GM18861 (cell line): ENCODE measurements around the gene ITGA8.
"Not testable (repeated sequence)": the region's sequence is repeated elsewhere in the genome, so short reads cannot be mapped to it uniquely, and the experiment has no call there.

ENCODE experiments used
- ATAC-seq: cut with Tn5 transposase; IDR thresholded peaks from one replicate; pipeline ENCODE4 v1.9.1; 2021; ENCODE audit not compliant: unreplicated experiment

ITGA8 gene

DNA sequence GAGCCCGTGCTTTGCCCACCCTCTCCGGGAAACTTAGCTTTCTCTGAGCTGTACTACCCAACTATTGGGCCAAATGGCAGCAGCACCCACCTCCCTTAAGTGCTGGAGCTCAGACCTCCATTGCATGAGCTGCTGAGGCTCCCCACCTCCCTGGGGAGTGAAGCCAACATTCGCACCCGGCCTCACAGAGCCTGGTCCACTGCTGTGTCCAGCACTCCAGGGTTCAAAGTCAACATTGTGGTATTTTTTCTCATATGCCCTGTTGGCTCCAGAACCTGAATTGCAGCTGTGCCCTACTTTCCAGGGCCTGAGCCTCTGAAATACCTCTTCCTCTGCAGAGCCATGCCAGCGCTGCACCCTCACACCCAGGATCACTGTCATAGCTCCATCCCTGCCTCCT, 29.7 kb downstream of the ITGA8 start:
- ATAC-seq, result no peak

DNA sequence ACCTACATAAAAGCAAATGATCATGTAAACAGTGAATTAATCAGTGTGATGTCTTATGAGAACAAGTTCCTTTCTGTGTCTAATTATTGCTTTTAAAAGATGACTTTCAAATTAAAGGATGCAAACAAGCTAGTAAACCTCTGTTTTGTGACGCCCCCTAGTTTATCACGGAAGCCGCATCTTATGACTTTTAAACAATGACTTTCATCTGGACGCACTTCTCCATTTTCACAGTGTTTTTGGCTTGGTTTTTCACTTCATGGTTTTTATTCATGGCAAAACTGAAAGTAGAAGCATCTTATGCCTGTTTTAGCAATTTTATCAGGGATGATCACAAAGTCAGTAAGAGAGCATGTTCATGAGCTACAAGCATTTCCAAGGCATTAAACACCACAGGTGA, 35.0 kb downstream of the ITGA8 start:
- ATAC-seq, result no peak

DNA sequence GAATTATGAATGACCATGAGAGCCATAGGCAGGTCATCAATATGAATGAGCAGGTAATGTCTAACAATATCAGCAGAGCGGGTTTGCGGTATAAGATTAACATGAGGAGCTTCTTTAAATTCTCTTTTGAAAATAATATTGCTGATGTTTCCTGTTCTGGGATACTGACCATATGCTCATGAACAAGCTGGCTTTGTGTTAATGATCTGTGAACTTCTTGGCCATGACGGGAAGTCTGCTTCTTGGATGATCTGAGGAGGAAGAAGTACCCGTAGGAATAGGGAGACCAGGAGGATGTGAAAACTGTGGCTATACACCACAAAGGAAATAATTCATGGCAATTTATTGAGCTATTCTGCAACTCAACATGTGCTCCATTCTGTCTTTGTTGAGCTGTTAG, 38.6 kb downstream of the ITGA8 start:
- ATAC-seq, result no peak

DNA sequence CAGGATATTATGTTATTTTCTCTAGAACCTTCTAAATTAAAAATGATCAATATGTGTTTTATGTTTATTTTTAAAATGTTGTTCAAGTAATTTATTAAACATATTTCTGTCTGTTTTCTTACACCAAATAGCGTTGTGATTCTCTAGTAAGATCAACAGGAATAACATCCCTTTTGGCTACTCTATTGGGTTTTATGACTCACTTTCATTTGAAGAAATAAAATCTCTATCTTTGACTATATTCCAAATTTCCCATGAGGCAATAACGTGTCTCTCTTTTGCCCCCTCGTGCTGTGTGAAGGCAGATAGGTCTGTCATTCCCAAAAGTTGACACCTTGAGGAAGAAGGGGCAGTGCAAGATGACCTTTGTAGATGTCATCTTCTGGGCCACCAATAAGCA, 40.9 kb downstream of the ITGA8 start:
- ATAC-seq, result no peak

DNA sequence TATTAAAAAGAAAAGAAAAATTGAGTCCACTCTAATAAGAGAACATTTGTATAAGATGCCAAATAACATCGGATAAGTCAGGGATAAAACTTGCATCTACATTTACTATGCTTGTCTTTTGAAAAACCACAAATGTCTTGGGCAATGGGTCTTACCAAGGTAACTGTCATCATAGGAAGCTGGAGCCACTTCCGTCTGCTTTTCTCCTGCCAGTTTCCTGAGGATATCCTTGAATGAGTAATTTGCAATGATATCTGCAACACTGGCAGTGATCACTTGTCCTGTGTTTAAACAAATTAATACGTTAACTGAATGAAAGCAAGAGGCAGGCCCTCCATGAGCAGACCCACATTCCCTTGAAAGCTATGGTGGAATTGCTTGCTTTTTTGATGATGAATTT, 47.3 kb downstream of the ITGA8 start:
- ATAC-seq, result no peak

DNA sequence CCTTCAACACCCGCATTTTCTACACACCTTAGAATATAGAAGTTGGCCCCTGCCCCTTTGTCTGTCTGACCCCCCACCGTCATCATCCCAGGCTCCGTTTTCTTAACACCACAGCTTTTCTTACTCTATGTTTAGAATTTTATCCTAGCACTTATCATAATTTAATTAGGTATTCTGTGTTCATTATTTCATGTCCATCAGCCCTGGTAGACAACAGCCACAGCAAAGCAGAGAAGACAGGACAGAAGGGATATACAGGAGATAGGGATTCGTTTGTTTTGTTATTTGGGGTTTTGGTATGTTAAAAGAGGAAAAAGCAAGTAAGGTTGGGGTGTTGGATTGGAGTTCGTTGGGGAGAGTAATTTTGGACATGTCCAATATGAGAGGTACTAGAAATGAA, 48.8 kb downstream of the ITGA8 start:
- no peak for ATAC-seq

DNA sequence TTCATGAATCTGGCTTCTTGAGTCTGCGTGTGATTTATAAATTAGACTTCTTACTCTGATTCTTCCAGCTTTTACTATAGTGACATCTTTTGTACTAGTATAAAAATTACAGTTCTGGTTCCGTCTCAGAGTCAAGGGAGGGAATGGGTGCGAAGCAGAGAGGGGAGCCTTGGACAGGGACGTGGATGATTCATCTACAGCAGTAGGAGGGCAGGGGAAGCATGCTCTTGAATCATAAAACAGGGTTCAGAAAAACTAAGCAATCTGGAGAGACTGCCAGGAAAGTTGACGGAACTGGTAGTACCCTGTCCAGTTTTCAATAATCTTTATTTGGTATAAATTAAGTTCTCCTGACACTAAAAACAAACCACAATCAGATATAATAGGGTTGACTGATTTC, 58.1 kb downstream of the ITGA8 start:
- no peak for ATAC-seq

DNA sequence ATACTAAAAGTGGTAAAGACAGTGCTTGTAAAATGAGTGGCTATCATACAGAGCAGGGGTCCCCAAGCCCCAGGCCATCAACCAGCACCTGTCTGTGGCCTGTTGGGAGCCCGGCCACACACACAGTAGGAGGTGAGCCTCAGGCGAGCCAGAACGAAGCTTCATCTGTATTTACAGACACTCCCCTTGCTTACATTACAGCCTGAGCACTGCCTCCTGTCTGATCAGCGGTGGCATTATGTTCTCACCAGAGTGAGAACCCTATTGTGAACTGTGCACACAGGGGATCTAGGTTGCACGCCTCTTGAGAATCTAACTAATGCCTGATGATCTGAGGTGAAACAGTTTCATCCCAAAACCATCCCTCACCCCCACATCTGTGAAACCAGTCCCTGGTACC, 58.7 kb downstream of the ITGA8 start:
- ATAC-seq, result no peak

DNA sequence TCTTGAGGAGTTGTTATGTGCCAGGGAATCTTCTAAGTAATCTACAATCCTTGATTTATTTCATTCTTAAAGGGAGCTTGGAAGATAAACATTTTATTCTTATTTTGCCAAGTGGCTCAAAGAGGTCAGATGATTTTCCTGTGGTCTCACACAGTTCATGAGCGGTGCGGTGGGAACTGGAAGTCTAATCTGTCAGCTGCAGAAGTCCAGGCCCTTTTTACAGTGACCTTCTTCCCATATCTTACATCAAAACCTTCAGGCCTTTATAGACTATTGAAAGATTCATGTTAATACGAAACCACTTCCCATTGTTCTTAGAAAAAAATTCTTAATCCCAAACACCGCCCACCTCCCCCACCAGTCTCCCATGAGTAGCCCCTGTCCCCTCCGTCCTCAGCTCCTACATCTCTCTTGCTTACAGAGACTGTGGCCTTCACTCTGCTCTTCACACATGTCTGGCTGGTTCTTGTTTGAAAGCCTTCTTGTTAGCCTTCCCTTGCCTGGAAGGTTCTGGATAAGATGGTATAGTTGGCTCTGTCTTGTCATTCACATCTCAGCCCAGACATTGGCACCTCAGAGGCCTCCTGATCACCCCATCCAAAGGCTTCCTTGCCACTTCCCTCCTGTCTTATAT, 61.5 kb downstream of the ITGA8 start:
- no peak for ATAC-seq

DNA sequence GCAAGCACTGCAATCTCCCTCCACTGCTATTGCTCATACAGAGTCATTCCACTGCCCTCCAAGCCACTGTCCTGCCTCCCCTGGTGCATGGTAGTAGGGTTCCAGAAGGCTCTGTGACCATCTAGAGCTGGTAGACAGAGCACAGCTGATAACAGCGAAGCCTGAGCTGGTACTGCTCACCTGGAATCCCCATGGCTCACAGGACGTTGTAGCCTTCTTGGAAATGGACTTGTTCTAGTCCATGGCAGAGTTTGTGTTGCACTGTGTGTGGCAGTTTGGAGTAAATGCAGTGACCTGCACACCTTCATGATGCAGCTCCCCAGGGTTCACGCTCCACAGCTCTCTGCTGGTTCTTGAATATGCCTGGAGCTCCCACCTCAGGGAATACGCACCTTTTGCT, 67.0 kb downstream of the ITGA8 start:
- ATAC-seq, result no peak

DNA sequence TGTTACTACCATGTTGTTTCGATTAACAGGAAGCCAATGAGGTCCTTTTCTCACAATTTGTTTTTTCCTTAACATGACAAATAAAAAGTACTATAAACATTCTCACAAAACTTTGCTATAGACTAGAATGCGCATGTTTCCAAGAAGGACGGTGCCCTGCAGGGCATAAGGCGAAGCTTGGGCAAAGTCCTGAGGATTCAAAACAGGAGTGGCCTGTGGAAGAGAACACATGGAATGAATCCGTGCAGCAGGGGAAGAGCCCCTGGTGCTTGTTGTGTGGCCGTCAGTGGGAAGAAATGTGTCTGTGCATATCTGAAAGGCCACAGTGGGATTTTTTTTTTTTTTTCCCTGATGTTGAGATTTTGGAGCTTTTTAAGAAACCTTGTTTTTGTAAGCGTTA, 67.6 kb downstream of the ITGA8 start:
- no peak for ATAC-seq

DNA sequence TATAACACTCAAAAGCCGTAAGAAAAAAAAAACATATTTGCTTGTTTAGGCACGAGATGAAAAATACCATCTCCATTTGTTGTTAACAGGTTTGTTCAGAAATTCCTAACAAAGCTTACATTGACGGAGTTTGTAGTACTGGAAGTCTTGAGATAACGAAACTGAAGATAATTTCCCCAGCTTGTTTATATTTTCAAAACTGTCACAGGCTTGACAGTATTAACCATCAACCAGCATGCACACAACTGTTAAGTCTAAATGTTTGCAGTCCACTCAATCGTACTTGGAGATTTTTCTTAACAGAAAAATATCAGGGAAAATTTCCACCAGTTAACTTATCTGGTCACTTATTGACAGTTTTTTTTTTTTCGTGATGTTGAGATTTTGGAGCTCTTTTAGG, 68.5 kb downstream of the ITGA8 start:
- no peak for ATAC-seq

DNA sequence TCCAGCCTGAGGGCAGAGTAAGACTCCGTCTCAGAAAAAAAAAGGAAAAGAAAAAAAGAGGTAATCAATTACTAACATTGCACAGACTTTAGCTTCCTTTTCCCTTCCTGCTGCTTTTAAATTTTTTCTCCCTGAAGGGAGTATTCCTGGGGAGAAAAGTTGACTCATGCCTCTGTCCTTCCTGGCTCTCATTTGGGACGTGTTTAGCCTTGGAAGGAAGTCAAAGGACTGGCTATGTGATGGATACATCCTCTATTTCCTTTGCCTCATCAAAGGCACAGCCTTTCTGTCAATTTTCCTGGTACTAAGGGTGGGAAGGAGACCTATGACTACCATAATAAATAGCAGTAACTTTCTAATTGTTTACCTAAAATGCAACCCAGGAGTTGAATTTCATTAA, 77.6 kb downstream of the ITGA8 start:
- no peak for ATAC-seq

DNA sequence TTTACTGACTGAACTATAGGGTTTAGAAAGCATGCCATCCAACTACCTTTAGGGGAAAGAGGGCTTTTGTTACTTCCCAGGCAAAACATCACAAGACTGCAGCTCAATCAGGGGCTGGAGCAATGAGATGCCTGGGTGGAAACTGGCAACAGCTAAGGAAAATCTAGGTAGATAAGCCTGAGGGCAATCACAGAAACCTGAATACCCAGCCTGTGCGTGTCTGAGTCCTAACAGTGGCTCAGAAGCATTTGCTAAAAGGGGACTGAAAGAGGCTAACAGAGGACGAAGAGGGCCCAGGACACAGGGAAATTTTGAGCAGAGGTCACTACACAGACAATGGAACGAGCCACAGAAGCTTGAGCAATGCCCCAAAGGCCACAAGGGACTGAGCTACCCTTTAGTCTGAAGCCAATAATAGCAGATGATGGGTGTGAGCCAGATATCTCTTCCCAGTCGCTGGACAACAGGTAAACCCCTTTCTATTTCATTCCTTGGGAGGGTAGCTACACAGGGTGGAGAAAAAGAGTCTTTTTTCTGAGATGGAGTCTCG, 79.1 kb downstream of the ITGA8 start:
- ATAC-seq, result no peak

DNA sequence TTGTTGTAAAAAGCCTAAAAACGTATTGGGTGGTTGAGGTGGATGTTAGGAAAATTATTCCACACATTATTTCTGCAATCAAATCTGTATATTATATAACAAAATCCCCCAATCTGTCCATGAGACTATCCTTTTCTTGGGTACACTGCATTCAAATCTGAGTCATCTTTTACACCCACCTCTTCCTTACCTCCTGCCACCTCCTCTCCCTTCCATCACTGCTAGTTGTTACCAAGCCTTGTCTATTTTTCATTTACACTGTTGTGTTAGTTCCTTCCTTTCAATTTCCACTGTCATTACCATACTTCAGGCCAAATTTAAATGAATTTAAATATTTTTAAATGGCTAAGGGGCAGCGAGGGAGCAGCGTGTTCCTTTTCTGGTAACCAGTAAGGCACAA, 83.3 kb downstream of the ITGA8 start:
- ATAC-seq, result no peak

DNA sequence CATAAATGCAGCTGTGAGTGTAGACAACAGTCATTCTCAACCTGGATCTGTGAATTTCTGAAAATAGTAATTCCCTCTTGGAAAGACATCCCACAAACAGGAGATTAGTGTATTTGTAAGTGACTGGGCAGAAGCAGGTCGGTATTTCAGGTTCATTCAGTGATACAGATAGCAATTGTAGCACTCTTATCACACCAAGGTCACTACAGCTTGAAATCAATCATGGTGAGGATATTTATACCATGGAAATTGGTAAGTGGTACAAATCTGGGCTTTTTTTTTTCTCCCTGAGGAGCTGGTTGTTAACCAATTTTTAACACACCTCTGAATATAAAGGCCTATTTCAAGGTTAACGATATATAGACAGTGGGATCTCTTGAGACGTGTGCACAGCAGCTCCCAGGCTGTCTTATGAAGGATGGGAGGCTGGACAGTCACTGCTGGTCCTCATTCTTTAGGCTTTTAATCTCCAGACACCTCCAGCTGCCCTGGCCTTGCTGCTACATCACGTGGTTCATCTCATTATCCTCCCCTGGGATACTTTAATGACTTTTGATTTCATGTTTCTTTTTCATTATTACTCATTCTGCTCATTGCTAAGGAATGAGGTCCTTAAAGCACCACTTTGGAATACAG, 87.1 kb downstream of the ITGA8 start:
- ATAC-seq, result no peak

DNA sequence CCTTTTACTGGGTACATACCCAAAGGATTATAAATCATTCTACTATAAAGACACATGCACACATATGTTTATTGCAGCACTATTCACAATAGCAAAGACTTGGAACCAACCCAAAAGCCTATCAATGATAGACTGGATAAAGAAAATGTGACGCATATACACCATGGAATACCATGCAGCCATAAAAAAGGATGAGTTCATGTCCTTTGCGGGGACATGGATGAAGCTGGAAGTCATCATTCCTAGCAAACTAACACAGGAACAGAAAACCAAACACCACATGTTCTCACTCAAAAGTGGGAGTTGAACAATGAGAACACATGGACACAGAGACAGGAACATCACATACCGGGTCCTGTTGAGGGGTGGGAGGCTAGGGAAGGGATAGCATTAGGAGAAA, 88.5 kb downstream of the ITGA8 start:
- ATAC-seq, result not testable (repeated sequence)

DNA sequence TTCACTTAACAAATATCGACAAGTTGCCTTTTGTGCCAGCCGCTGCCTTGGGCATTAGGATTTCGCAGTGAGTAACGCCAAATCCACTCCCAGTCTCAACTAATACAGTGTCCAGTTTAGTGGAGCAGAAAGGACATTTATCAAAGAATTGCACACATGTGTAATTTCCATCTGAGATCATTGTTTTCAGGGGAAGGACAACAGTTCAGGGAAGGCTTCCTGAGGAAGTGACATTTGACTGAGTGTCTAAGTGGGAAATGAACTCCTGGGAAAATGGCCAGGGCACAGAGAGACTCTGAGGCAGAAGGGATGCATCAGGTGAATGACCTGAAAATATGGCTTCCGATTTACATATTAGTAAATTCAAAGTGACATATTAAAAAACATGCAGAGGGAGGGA, 89.4 kb downstream of the ITGA8 start:
- ATAC-seq, result no peak

DNA sequence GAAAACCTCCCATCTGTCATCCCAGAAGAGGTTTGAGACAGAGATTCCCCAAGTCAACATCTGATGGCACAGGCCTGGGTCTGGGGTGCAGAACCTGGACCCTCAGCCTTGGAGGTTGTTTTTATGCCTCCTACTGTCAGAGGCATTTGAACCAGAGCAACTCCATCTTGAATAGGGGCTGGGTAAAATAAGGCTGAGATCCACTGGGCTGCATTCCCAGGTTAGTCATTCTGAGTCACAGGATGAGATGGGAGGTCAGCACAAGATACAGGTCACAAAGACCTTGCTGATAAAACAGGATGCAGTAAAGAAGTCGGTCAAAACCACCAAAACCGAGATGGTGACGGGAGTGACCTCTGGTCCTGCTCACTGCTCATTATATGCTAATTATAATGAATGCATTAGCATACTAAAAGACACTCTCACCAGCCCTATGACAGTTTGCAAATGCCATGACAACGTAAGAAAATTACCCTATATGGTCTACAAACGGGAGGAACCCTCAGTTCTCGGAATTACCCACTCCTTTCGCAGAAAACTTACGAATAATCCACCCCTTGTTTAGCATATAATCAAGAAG, 92.0 kb downstream of the ITGA8 start:
- no peak for ATAC-seq

DNA sequence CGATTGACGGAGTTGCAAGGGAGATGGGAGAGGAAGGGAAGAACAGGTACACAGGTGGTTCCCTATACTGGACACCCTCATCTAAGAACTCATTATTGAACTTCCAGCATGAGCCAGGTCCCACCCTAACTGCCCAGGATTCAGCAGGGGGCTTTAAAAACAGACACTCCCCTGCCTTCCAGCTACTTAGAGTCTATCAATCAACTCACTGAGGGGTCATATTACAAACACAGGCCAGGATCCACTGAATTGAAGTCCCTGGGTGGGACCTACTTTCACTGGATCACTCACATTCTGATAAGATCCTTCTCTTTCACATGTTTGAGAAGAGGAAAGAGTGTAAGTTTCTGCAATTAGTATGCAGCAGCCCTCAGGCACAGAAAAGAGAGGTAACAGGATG, 92.8 kb downstream of the ITGA8 start:
- no peak for ATAC-seq

DNA sequence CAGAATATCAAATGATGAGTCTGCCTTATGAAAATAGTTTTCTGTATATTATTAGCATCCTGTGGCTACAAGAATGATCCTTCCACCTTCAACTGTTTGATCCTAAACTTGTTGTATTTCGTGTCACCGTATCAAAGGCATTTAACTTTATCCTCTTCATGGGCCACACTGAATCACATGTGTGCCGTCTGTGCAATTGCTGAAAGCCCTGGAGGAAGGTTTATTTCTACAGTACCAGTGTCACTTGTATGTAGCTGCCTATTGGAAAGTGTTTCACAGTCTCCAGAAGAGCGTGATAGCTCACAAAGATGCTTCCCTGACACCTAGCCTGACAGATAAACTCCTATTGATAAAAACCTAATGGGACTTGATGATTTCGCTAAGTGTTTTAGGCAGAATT, 94.5 kb downstream of the ITGA8 start:
- no peak for ATAC-seq

DNA sequence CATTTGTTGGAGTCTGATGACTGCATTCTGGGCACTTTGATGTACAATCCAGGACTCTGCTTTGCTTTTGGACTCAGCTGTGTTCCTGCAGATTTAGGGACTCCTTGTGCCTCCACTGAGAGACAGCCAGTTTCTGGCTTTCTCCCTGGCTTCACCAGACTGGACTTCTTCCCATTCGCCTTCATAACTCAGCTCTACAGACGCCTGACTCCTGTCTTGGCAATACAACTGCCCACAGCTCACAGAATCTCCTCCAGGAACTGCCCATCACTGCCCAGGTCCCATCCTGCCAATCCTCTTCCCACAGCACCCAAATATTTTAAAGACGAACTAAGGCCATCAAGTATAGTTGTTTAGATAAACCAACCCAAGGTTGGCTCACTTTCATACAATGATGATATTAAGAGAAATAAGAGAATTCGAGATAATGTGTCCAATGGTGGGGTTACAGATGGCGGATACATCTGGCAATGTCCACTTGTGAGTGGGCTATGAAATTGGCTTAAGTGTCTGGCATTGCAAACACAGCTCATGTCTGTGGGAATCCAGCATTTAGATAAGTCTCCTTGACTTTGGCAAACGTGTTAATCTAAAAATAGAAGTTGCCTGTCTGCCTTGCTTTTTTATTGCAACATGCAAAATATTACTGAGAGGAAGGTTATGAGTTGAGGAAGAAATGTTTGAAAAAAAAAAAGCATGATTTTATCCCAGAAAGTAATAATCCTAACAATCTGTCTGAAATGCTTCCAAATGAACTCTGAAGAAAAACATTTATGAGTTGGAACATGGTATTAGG, 95.1 kb downstream of the ITGA8 start:
- ATAC-seq, result no peak
